MCF 10A (cell line): Measurements from ENCODE around the gene HNMT. TPM values are rescaled to one million over a fixed set of nuclear protein-coding genes. Genes with fewer than 3 reads are reported as not detected.

Experiments
- BruUV-seq: library from RNA; stranded (reverse); fragments of 400-500 nt; replicated peaks from 2 replicates; lab custom pipeline; 2021; lab: Mats Ljungman, UMichigan
- CTCF ChIA-PET: fragments of 300-600 bp; sonication (Branson Sonifier 250); formaldehyde crosslinking; extraction: SDS; loops from one replicate; lab custom pipeline; 2021; ENCODE audit warnings: antibody characterized with exemption, inconsistent platforms; lab: Yijun Ruan, JAX
- POLR2A ChIA-PET: fragments of 300-600, 350-650 bp; sonication (Branson Sonifier 250); formaldehyde crosslinking; extraction: SDS; loops from one replicate; lab custom pipeline; 2020; ENCODE audit warnings: antibody characterized with exemption, inconsistent platforms; lab: Yijun Ruan, JAX
- DNase-seq: peaks from one replicate; pipeline ENCODE4 v3.0.0-alpha.2; 2018; ENCODE audit not compliant: unreplicated experiment
- H3K27ac Mint-ChIP-seq: one replicate; pipeline ENCODE4 v1.8.0; 2022; ENCODE audit warnings: mild to moderate bottlenecking, low read depth, mixed read lengths; ENCODE audit not compliant: unreplicated experiment
- H3K27me3 Mint-ChIP-seq: one replicate; pipeline ENCODE4 v1.8.0; 2022; ENCODE audit warnings: mixed read lengths; ENCODE audit not compliant: insufficient read depth, unreplicated experiment
- H3K36me3 Mint-ChIP-seq: one replicate; pipeline ENCODE4 v1.8.0; 2022; ENCODE audit warnings: mild to moderate bottlenecking, moderate library complexity, mixed read lengths; ENCODE audit not compliant: insufficient read depth, unreplicated experiment
- H3K4me1 Mint-ChIP-seq: one replicate; pipeline ENCODE4 v1.8.0; 2022; ENCODE audit warnings: mixed read lengths; ENCODE audit not compliant: insufficient read depth, unreplicated experiment
- H3K4me3 Mint-ChIP-seq: one replicate; pipeline ENCODE4 v1.8.0; 2022; ENCODE audit warnings: mild to moderate bottlenecking, moderate library complexity, mixed read lengths; ENCODE audit not compliant: unreplicated experiment
- H3K9me3 Mint-ChIP-seq: one replicate; pipeline ENCODE4 v1.8.0; 2022; ENCODE audit warnings: mixed read lengths; ENCODE audit not compliant: unreplicated experiment
- CTCF ChIP-seq: fragments of 200-600 bp; IDR thresholded peaks from one replicate; pipeline ENCODE4 v1.8.0; 2022; ENCODE audit warnings: antibody characterized with exemption, mild to moderate bottlenecking; ENCODE audit not compliant: unreplicated experiment
- intact Hi-C: fragments of 100-400 bp; cut with micrococcal nuclease; formaldehyde crosslinking; loops from 2 replicates; pipeline ENCODE4 v1.14.1; 2022
- total RNA-seq: library from RNA; stranded (reverse); gene quantifications from 2 replicates; pipeline ENCODE4 v1.2.3, GENCODE V29; 2022

The HNMT gene
- total RNA-seq, 1 experiment from 2014 or later, result 0.28 TPM

GRCh38 chr2:138010890-138011289 lies 46.6 kb downstream of the HNMT start:
- no peaks in the 10 kb centered on the region for H3K9me3 Mint-ChIP-seq
- H3K27ac Mint-ChIP-seq, result no peak overlapping the region
- POLR2A ChIA-PET, result no interaction called here
- H3K4me3 Mint-ChIP-seq, result no peak overlapping the region
- no peak for DNase-seq
- no TSS peak for BruUV-seq
- CTCF ChIA-PET, result interaction anchor here (0.6 to 0.7 kb wide), 2 partner anchors 80 to 366 kb away, joined by 3 read pairs; no protein-coding TSS in a partner anchor
- no peaks in the 10 kb centered on the region for H3K27me3 Mint-ChIP-seq
- no peaks in the 10 kb centered on the region for H3K4me1 Mint-ChIP-seq
- TF ChIP-seq CTCF, result no peak
- no peaks in the 10 kb centered on the region for H3K36me3 Mint-ChIP-seq
- intact Hi-C loops, result no loop called here

- intact Hi-C loops, result no loop called here
- BruUV-seq, result no TSS peak
- no peak for TF ChIP-seq CTCF
- no peaks in the 10 kb centered on the region for H3K36me3 Mint-ChIP-seq
- POLR2A ChIA-PET, result no interaction called here
- H3K4me1 Mint-ChIP-seq, result no peaks in the 10 kb centered on the region
- H3K27ac Mint-ChIP-seq, result no peak overlapping the region
- H3K9me3 Mint-ChIP-seq, result no peaks in the 10 kb centered on the region
- H3K4me3 Mint-ChIP-seq, result no peak overlapping the region
- no peak for DNase-seq
- CTCF ChIA-PET, result interaction anchor here (0.7 kb wide), 1 partner anchor 388 kb away, joined by 3 read pairs; no protein-coding TSS in a partner anchor
- no peaks in the 10 kb centered on the region for H3K27me3 Mint-ChIP-seq
Measured at GRCh38 chr2:138012082-138012481, 47.8 kb downstream of the HNMT start.

- Mint-ChIP-seq H3K27ac (no peak overlapping the region), H3K9me3 (no peaks in the 10 kb centered on the region), H3K4me3 (no peak overlapping the region), H3K4me1 (no peaks in the 10 kb centered on the region), H3K27me3 (no peaks in the 10 kb centered on the region), H3K36me3 (no peaks in the 10 kb centered on the region)
- DNase-seq, result no peak
- BruUV-seq, result no TSS peak
- no peak for TF ChIP-seq CTCF
- ChIA-PET POLR2A (no interaction called here), CTCF (interaction anchor here (0.7 kb wide), 1 partner anchor 830 kb away, joined by 3 read pairs; no protein-coding TSS in a partner anchor)
- intact Hi-C loops, result no loop called here
Measured at GRCh38 chr2:138012968-138013367, 48.7 kb downstream of the HNMT start.

GRCh38 chr2:138013639-138014038 lies 49.4 kb downstream of the HNMT start:
- intact Hi-C loops, result no loop called here
- no peaks in the 10 kb centered on the region for H3K27me3 Mint-ChIP-seq

More at GRCh38 chr2:138013639-138014038, 49.4 kb downstream of the HNMT start:
- ChIA-PET CTCF (interaction anchor here (0.7 kb wide), 1 partner anchor 829 kb away, joined by 3 read pairs; no protein-coding TSS in a partner anchor), POLR2A (interaction anchor here (1.0 kb wide), 1 partner anchor 350 kb away, joined by 4 read pairs; no protein-coding TSS in a partner anchor)
- Mint-ChIP-seq H3K4me3 (no peak overlapping the region), H3K4me1 (no peaks in the 10 kb centered on the region), H3K36me3 (no peaks in the 10 kb centered on the region), H3K27ac (no peak overlapping the region), H3K9me3 (no peaks in the 10 kb centered on the region)
- TF ChIP-seq CTCF, result no peak
- no peak for DNase-seq
- BruUV-seq, result no TSS peak
